ENCODE data around the gene HSPA12B. TPM values are rescaled to one million over a fixed set of nuclear protein-coding genes. Genes with fewer than 3 reads are reported as not detected.
A peak's percentile ranks its signal among the peaks of the same experiment; 100 is the strongest.

Gene HSPA12B
- total and polyA plus RNA-seq, 2 of the 13 experiments (the other 11 are each of a cell fraction or from before 2014, with no cell fraction given), result 0.01 TPM; not detected in 1

- TF ChIP-seq DMAP1 (CRISPR knock-in tag; IDR thresholded peaks at IDR 0.05) (no peak), SIX4 (CRISPR knock-in tag; IDR thresholded peaks at IDR 0.05) (no peak), ZMYM3 (CRISPR knock-in tag; IDR thresholded peaks at IDR 0.05) (peak; percentile 36; the same call in 1 of the 2 replicates), ZNF557 (CRISPR knock-in tag; IDR thresholded peaks at IDR 0.05) (no peak), ZNF563 (CRISPR knock-in tag; IDR thresholded peaks at IDR 0.05) (no peak), ZSCAN22 (CRISPR knock-in tag; IDR thresholded peaks at IDR 0.05) (no peak), GPN1 (CRISPR knock-in tag; IDR thresholded peaks at IDR 0.05; ENCODE audit: borderline replicate concordance) (no peak), STAG1 (CRISPR knock-in tag; IDR thresholded peaks at IDR 0.05) (peak; percentile 94), ZNF549 (CRISPR knock-in tag; IDR thresholded peaks at IDR 0.05) (no peak), ZNF350 (CRISPR knock-in tag; IDR thresholded peaks at IDR 0.05; ENCODE audit: borderline replicate concordance, low read depth) (peak; percentile 58), HHEX (CRISPR knock-in tag; IDR thresholded peaks at IDR 0.05) (no peak), ZNF614 (CRISPR knock-in tag; IDR thresholded peaks at IDR 0.05; ENCODE audit: borderline replicate concordance) (no peak), ZNF749 (CRISPR knock-in tag; IDR thresholded peaks at IDR 0.05; ENCODE audit: borderline replicate concordance) (no peak), BRCA1 (CRISPR knock-in tag; IDR thresholded peaks at IDR 0.05) (no peak), FOXO1 (CRISPR knock-in tag; IDR thresholded peaks at IDR 0.05) (no peak), IKZF1 (IDR thresholded peaks at IDR 0.05) (no peak), HOMEZ (CRISPR knock-in tag; IDR thresholded peaks at IDR 0.05; ENCODE audit: low read depth) (no peak), ZBTB3 (CRISPR knock-in tag; IDR thresholded peaks at IDR 0.05; ENCODE audit: borderline replicate concordance, low read depth) (no peak), KDM5B (CRISPR knock-in tag; IDR thresholded peaks at IDR 0.05; ENCODE audit: borderline replicate concordance) (peak; percentile 52; the same call in 1 of the 2 replicates), HNRNPK (IDR thresholded peaks at IDR 0.05; ENCODE audit: low read depth, low read length, poor library complexity, severe bottlenecking) (no peak)
- TF ChIP-seq, protein P1, sequence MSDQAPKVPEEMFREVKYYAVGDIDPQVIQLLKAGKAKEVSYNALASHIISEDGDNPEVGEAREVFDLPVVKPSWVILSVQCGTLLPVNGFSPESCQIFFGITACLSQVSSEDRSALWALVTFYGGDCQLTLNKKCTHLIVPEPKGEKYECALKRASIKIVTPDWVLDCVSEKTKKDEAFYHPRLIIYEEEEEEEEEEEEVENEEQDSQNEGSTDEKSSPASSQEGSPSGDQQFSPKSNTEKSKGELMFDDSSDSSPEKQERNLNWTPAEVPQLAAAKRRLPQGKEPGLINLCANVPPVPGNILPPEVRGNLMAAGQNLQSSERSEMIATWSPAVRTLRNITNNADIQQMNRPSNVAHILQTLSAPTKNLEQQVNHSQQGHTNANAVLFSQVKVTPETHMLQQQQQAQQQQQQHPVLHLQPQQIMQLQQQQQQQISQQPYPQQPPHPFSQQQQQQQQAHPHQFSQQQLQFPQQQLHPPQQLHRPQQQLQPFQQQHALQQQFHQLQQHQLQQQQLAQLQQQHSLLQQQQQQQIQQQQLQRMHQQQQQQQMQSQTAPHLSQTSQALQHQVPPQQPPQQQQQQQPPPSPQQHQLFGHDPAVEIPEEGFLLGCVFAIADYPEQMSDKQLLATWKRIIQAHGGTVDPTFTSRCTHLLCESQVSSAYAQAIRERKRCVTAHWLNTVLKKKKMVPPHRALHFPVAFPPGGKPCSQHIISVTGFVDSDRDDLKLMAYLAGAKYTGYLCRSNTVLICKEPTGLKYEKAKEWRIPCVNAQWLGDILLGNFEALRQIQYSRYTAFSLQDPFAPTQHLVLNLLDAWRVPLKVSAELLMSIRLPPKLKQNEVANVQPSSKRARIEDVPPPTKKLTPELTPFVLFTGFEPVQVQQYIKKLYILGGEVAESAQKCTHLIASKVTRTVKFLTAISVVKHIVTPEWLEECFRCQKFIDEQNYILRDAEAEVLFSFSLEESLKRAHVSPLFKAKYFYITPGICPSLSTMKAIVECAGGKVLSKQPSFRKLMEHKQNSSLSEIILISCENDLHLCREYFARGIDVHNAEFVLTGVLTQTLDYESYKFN (CRISPR knock-in tag; conservative IDR thresholded peaks at IDR 0.05), result no peak
- TF ChIP-seq, protein P2, sequence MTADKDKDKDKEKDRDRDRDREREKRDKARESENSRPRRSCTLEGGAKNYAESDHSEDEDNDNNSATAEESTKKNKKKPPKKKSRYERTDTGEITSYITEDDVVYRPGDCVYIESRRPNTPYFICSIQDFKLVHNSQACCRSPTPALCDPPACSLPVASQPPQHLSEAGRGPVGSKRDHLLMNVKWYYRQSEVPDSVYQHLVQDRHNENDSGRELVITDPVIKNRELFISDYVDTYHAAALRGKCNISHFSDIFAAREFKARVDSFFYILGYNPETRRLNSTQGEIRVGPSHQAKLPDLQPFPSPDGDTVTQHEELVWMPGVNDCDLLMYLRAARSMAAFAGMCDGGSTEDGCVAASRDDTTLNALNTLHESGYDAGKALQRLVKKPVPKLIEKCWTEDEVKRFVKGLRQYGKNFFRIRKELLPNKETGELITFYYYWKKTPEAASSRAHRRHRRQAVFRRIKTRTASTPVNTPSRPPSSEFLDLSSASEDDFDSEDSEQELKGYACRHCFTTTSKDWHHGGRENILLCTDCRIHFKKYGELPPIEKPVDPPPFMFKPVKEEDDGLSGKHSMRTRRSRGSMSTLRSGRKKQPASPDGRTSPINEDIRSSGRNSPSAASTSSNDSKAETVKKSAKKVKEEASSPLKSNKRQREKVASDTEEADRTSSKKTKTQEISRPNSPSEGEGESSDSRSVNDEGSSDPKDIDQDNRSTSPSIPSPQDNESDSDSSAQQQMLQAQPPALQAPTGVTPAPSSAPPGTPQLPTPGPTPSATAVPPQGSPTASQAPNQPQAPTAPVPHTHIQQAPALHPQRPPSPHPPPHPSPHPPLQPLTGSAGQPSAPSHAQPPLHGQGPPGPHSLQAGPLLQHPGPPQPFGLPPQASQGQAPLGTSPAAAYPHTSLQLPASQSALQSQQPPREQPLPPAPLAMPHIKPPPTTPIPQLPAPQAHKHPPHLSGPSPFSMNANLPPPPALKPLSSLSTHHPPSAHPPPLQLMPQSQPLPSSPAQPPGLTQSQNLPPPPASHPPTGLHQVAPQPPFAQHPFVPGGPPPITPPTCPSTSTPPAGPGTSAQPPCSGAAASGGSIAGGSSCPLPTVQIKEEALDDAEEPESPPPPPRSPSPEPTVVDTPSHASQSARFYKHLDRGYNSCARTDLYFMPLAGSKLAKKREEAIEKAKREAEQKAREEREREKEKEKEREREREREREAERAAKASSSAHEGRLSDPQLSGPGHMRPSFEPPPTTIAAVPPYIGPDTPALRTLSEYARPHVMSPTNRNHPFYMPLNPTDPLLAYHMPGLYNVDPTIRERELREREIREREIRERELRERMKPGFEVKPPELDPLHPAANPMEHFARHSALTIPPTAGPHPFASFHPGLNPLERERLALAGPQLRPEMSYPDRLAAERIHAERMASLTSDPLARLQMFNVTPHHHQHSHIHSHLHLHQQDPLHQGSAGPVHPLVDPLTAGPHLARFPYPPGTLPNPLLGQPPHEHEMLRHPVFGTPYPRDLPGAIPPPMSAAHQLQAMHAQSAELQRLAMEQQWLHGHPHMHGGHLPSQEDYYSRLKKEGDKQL (CRISPR knock-in tag; IDR thresholded peaks at IDR 0.05; ENCODE audit: low read depth), result no peak
These were observed 16.2 kb upstream of the HSPA12B start (continued) for GRCh38 chr20:3716195-3716834.

Measured in HepG2 (cell line).